HCT116 (cell line): ENCODE measurements around the gene ARNT2. TPM values are rescaled to one million over a fixed set of nuclear protein-coding genes. Genes with fewer than 3 reads are reported as not detected.

Source experiments
- EGR1 ChIP-seq: IDR thresholded peaks from 2 replicates; pipeline ENCODE4 v1.6.1; 2012; ENCODE audit warnings: low read depth
- MAX ChIP-seq: IDR thresholded peaks from 2 replicates; pipeline ENCODE4 v1.6.1; 2012
- POLR2A ChIP-seq: IDR thresholded peaks from 2 replicates; pipeline ENCODE4 v1.7.0; 2011; ENCODE audit warnings: borderline replicate concordance; ENCODE audit not compliant: insufficient read depth, insufficient read length; ENCODE audit errors: extremely low read depth
- REST ChIP-seq: IDR thresholded peaks from 2 replicates; pipeline ENCODE4 v1.6.1; 2012; ENCODE audit warnings: low read depth
- SP1 ChIP-seq: IDR thresholded peaks from 2 replicates; pipeline ENCODE4 v1.6.1; 2012; ENCODE audit warnings: low read depth
- ZBTB33 ChIP-seq: IDR thresholded peaks from 2 replicates; pipeline ENCODE4 v1.6.1; 2011; ENCODE audit warnings: mild to moderate bottlenecking, low read length, moderate library complexity; ENCODE audit not compliant: insufficient replicate concordance; ENCODE audit errors: extremely low read depth
- ZNF274 ChIP-seq: fragments of 200-500 bp; sonication (Bioruptor generic); IDR thresholded peaks from 2 replicates; pipeline ENCODE4 v1.6.1; 2014; ENCODE audit warnings: mild to moderate bottlenecking, low read depth, low read length, inconsistent platforms
- total RNA-seq: library from RNA; stranded (reverse); gene quantifications from one replicate; pipeline ENCODE4 v1.2.1, GENCODE V29; 2021; ENCODE audit not compliant: unreplicated experiment

Gene ARNT2
- total RNA-seq, 1 experiment from 2014 or later = 3.0 TPM

GRCh38 chr15:80612118-80612823 is 208.1 kb downstream of the ARNT2 start (continued):
- TF ChIP-seq REST (no peak), SP1 (no peak), POLR2A (no peak), EGR1 (no peak), ZBTB33 (no peak), ZNF274 (no peak), MAX (no peak)
